ENCODE data around the gene USP34.

Gene USP34

DNA sequence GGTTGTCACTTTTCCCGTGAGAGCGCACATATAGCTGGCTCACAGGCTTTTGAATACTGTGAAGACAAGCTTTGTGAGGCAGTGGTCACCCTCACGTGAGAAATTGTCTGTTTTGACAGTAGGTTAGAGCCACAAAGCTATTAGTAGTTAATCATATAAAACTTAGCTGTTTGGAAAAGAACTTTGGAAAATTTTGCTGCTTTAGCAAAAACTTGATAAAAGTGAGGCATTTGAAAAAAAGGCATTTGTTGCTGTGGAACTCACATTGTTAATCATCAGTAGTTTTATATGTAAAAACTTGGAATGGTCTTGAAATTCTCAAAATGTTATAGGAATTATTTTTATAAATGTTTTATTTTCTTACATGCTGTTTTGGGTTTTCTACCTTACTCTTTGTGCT, 286.6 kb downstream of the USP34 start:
- TF ChIP-seq, protein P1, sequence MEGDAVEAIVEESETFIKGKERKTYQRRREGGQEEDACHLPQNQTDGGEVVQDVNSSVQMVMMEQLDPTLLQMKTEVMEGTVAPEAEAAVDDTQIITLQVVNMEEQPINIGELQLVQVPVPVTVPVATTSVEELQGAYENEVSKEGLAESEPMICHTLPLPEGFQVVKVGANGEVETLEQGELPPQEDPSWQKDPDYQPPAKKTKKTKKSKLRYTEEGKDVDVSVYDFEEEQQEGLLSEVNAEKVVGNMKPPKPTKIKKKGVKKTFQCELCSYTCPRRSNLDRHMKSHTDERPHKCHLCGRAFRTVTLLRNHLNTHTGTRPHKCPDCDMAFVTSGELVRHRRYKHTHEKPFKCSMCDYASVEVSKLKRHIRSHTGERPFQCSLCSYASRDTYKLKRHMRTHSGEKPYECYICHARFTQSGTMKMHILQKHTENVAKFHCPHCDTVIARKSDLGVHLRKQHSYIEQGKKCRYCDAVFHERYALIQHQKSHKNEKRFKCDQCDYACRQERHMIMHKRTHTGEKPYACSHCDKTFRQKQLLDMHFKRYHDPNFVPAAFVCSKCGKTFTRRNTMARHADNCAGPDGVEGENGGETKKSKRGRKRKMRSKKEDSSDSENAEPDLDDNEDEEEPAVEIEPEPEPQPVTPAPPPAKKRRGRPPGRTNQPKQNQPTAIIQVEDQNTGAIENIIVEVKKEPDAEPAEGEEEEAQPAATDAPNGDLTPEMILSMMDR (IDR thresholded peaks at IDR 0.05; ENCODE audit: low read depth, low read length, missing control alignments) = no peak
- in situ Hi-C loops (cut with HindIII; ENCODE audit: low pct_ligation_motif_present, low sequenced_read_pairs) = no loop called here

DNA sequence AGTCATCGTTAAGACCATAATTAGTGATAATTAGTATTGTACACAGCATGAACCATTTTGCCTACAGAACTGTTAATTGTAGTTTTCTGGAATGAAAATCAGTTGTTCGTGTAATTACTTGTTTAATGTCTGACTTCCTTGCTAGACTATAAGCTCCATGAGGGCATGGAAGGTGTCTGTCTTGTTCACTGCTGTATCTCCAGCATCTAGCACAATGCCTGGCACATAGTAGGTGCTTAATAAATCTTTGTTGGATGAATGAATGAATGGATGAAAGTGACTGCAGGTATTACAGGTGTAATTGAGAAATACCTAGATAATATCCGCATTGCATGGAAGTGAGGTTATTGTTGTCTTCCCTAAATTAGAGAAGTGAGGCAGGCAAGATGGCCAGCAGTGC, 287.1 kb downstream of the USP34 start:
- no peak for DNase-seq
- Histone ChIP-seq H3K4me3 (ENCODE audit: low read depth, low read length) (no peak overlapping the region), H3K27ac (no peak overlapping the region), H3K36me3 (replicated peaks) (peaks cover 64% of the 10 kb centered on the region), H3K27me3 (replicated peaks) (no peaks in the 10 kb centered on the region)
- TF ChIP-seq, protein P1 (IDR thresholded peaks at IDR 0.05; ENCODE audit: low read depth, low read length, missing control alignments) = no peak
- in situ Hi-C loops (cut with HindIII; ENCODE audit: low pct_ligation_motif_present, low sequenced_read_pairs) = no loop called here

More for the DNA sequence above, 286.6 kb downstream of the USP34 start:
- H3K4me3 ChIP-seq (ENCODE audit: low read depth, low read length) = no peak overlapping the region
- DNase-seq = no peak
- H3K27ac ChIP-seq = no peak overlapping the region
- H3K27me3 ChIP-seq (replicated peaks) = no peaks in the 10 kb centered on the region
- peaks cover 66% of the 10 kb centered on the region for H3K36me3 ChIP-seq (replicated peaks)

DNA sequence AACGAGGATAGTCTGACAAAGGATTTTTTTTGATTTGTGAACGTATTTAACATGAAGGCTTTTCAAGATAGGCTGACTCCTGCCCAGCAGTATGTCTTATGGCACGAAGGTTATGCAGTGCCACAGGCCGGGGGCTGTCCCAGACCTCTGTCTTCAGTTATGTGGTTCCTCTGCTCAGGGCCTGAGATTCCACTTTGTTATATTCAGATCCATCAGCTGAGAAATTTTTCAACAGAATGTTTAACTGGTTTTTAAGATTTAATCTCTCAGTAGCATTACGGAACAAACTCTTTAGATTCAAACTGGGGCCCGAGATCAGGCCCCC, 288.9 kb downstream of the USP34 start:
- Histone ChIP-seq H3K27ac (no peak overlapping the region), H3K36me3 (replicated peaks) (peaks cover 48% of the 10 kb centered on the region), H3K4me3 (ENCODE audit: low read depth, low read length) (no peak overlapping the region), H3K27me3 (replicated peaks) (no peaks in the 10 kb centered on the region)
- no peak for DNase-seq
- TF ChIP-seq, protein P1 (IDR thresholded peaks at IDR 0.05; ENCODE audit: low read depth, low read length, missing control alignments) = no peak
- in situ Hi-C loops (cut with HindIII; ENCODE audit: low pct_ligation_motif_present, low sequenced_read_pairs) = no loop called here

DNA sequence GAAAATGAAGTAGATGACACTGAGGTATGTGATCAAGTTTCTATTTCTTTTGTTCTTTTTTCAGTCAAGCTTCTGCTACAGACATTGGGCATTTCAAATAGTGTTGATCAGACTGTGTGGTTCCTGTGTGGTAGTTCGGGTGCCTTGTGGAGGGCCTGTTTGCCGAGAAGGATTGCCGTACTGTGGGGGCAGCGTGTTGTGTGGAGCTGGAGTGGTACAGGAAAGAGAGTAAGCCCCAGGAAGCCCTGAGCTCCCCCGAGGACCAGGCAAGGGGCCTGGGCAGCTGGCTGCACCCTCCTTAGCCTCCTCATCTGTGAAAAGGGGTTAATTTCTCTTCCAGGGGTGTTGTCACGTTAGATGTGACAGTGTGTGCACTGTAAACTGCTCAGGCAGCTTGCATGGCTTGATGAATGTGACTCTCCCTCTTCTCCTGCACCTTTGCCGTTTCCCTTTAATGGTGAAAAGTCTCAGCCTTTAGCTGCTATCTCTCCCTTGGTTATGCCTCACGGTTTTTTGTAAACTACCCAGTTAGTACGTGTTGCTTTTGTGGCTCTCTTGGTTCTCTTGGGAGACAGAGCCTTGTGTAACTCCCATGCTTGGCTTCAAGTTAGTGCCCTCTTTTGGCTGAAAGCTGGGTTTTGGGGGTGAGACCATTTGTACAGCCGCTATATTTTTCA, 289.4 kb downstream of the USP34 start:
- Histone ChIP-seq H3K27ac (no peak overlapping the region), H3K36me3 (replicated peaks) (peaks cover 43% of the 10 kb centered on the region), H3K4me3 (ENCODE audit: low read depth, low read length) (no peak overlapping the region), H3K27me3 (replicated peaks) (no peaks in the 10 kb centered on the region)
- in situ Hi-C loops (cut with HindIII; ENCODE audit: low pct_ligation_motif_present, low sequenced_read_pairs) = no loop called here
- TF ChIP-seq, protein P1 (IDR thresholded peaks at IDR 0.05; ENCODE audit: low read depth, low read length, missing control alignments) = no peak
- DNase-seq = no peak

DNA sequence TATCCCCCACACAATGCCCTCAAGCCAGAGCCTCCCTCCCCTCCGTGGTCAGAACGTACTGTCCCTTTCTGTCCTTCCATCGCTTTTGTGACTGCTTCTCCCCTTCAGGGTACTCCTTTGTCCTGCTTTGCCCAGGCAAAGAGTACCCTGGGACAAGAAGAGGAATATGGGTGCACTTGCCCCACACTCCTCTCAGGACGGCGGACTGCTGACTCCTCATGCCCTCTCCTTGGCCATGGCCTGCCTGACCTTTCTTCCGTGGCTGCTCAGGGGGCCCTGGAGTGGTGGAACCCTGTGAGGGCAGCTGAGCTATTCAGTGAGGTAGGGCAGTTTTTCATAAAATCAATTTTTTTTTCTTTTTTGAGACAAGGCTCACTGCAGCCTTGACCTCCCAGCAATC, 290.2 kb downstream of the USP34 start:
- H3K27me3 ChIP-seq (replicated peaks) = no peaks in the 10 kb centered on the region
- peaks cover 35% of the 10 kb centered on the region for H3K36me3 ChIP-seq (replicated peaks)
- no peak overlapping the region for H3K4me3 ChIP-seq (ENCODE audit: low read depth, low read length)
- in situ Hi-C loops (cut with HindIII; ENCODE audit: low pct_ligation_motif_present, low sequenced_read_pairs) = no loop called here
- no peak overlapping the region for H3K27ac ChIP-seq
- TF ChIP-seq, protein P1 (IDR thresholded peaks at IDR 0.05; ENCODE audit: low read depth, low read length, missing control alignments) = no peak
- no peak for DNase-seq

Measured in brain microvascular endothelial cell (primary cell).